ENCODE results near the gene NPTX1.
"Not testable (repeated sequence)": the region's sequence is repeated elsewhere in the genome, so short reads cannot be mapped to it uniquely, and the experiment has no call there.

The NPTX1 gene

GRCh38 chr17:80475910-80476876 lies at the start of gene NPTX1:
TSS of gene NPTX1 (minus strand) at chr17:80476607. CDS start at chr17:80476446, 161 bp downstream.
- DNase-seq (ENCODE audit: low read depth) = no peak

- no peak for DNase-seq (ENCODE audit: low read depth)
Measured at GRCh38 chr17:80523956-80524712, 47.7 kb upstream of the NPTX1 start.

- DNase-seq (ENCODE audit: low read depth) = no peak
Measured at GRCh38 chr17:80523054-80523744, 46.8 kb upstream of the NPTX1 start.

- no peak for DNase-seq (ENCODE audit: low read depth)
Measured at GRCh38 chr17:80520810-80521455, 44.5 kb upstream of the NPTX1 start.

GRCh38 chr17:80519091-80519781 lies 42.8 kb upstream of the NPTX1 start:
- DNase-seq (ENCODE audit: low read depth) = no peak

GRCh38 chr17:80518392-80518791 lies 42.0 kb upstream of the NPTX1 start:
- no peak for DNase-seq (ENCODE audit: low read depth)

GRCh38 chr17:80517641-80518040 lies 41.2 kb upstream of the NPTX1 start:
- no peak for DNase-seq (ENCODE audit: low read depth)

- no peak for DNase-seq (ENCODE audit: low read depth)
Measured at GRCh38 chr17:80516171-80516932, 39.9 kb upstream of the NPTX1 start.

GRCh38 chr17:80513892-80514291 lies 37.5 kb upstream of the NPTX1 start:
- DNase-seq (ENCODE audit: low read depth) = no peak

- no peak for DNase-seq (ENCODE audit: low read depth)
Measured at GRCh38 chr17:80513201-80513600, 36.8 kb upstream of the NPTX1 start.

- no peak for DNase-seq (ENCODE audit: low read depth)
Measured at GRCh38 chr17:80512233-80512632, 35.8 kb upstream of the NPTX1 start.

GRCh38 chr17:80511222-80512180 lies 35.1 kb upstream of the NPTX1 start:
- DNase-seq (ENCODE audit: low read depth) = no peak

- DNase-seq (ENCODE audit: low read depth) = no peak
Measured at GRCh38 chr17:80510772-80511171, 34.4 kb upstream of the NPTX1 start.

GRCh38 chr17:80510132-80510531 lies 33.7 kb upstream of the NPTX1 start:
- DNase-seq (ENCODE audit: low read depth) = no peak

- DNase-seq (ENCODE audit: low read depth) = no peak
Measured at GRCh38 chr17:80509311-80509710, 32.9 kb upstream of the NPTX1 start.

- DNase-seq (ENCODE audit: low read depth) = no peak
Measured at GRCh38 chr17:80507965-80508364, 31.6 kb upstream of the NPTX1 start.

GRCh38 chr17:80507177-80507576 lies 30.8 kb upstream of the NPTX1 start:
- not testable (repeated sequence) for DNase-seq (ENCODE audit: low read depth)

- DNase-seq (ENCODE audit: low read depth) = no peak
Measured at GRCh38 chr17:80504686-80505413, 28.4 kb upstream of the NPTX1 start.

GRCh38 chr17:80503921-80504320 lies 27.5 kb upstream of the NPTX1 start:
- DNase-seq (ENCODE audit: low read depth) = no peak

Measured in stimulated activated CD8-positive, alpha-beta memory T cell treated with anti-CD3 and anti-CD28 coated beads, Interleukin-15, amount 100 ng/mL, for 24 hours (primary cell).